Measurements from ENCODE around the gene ERC2. TPM values are rescaled to one million over a fixed set of nuclear protein-coding genes. Genes with fewer than 3 reads are reported as not detected.

Gene ERC2
- total and polyA plus RNA-seq, 8 donors = 1.2 to 4.8 (median 2.3) TPM

DNA sequence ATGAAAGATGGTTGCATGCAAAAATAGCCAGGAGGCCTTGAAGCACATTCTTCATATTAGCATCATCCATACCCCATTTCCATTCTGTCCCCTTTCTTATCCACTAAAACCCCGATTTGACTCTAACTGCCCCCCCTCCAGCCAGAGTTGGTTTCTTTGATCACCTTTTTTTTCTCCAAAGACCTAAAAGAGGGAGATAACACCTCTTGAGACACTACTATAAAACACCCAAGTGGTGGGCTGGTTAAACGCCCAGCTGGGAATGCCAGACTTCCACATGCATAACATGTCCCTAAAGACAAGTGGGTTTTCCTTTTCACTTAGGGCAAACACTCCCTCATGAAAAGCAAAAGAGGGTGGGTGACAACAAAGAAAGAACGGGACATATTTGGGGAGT lies 847.2 kb downstream of the ERC2 start:
- no peak for DNase-seq
- no peaks in the 10 kb centered on the region for H3K9me3 ChIP-seq
- H3K36me3 ChIP-seq = no peaks in the 10 kb centered on the region
- no peak for ATAC-seq
- H3K27me3 ChIP-seq = no peaks in the 10 kb centered on the region
- no peak for TF ChIP-seq CTCF (IDR thresholded peaks at IDR 0.05)
- no peak for FAIRE-seq
- no peaks in the 10 kb centered on the region for H3K4me1 ChIP-seq
- intact Hi-C loops (cut with DNase I) = no loop called here
- WGBS, 2 donors = 80 to 86% methylated on average over 3 of the region's 3 CpGs
- no peak overlapping the region for H3K4me3 ChIP-seq
- no peak overlapping the region for H3K27ac ChIP-seq

DNA sequence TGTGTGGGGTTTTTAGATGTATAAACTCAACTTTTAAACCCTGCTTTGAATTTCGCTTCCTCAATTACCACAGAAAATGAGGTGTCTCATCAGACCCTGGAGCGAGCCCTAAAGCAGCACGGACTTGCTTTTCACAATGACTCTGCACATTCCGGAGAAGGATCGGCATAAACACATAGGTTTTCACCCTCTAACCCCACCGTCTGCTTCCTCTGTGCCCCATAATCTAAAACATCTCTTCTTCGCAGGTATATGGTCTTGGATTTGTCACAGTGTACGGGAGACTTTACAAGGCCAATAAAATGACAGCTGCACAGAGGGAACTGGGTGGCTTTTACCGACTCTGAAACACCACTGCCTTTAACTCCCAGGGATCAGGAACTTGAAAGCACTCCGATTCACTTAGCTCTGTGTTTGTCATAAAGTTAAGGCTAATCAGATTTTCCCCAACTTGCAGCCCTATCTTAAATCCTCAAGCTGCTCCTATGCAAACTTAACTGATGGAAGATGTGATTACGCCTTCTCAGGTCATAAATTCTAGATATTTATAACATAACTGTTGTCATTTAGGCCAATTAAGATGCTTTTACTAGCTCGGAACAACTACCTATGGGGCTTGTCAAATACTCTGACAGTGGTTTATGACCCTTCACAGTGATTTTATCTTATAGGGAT lies 847.8 kb downstream of the ERC2 start:
- H3K27me3 ChIP-seq = no peaks in the 10 kb centered on the region
- no peak overlapping the region for H3K4me3 ChIP-seq
- no peak for TF ChIP-seq CTCF (IDR thresholded peaks at IDR 0.05)
- H3K36me3 ChIP-seq = no peaks in the 10 kb centered on the region
- WGBS, 2 donors = 79 to 85% methylated on average over 12 of the region's 12 CpGs
- no peaks in the 10 kb centered on the region for H3K4me1 ChIP-seq
- ATAC-seq (peak in 1 of 4 donors; percentile 16), DNase-seq (no peak), FAIRE-seq (no peak)
- intact Hi-C loops (cut with DNase I) = no loop called here
- H3K27ac ChIP-seq = no peak overlapping the region
- H3K9me3 ChIP-seq = no peaks in the 10 kb centered on the region

- no peak for ATAC-seq
- no peaks in the 10 kb centered on the region for H3K36me3 ChIP-seq
- H3K27me3 ChIP-seq = no peaks in the 10 kb centered on the region
- WGBS, 2 donors = 82 to 87% methylated on average over 10 of the region's 10 CpGs
- intact Hi-C loops (cut with DNase I) = no loop called here
- peaks cover 0 to 3% (median 0%) of the 10 kb centered on the region in 3 donors for H3K4me1 ChIP-seq
- H3K9me3 ChIP-seq = no peaks in the 10 kb centered on the region
- H3K27ac ChIP-seq = no peak overlapping the region
- no peak for FAIRE-seq
- no peak for DNase-seq
- TF ChIP-seq CTCF (IDR thresholded peaks at IDR 0.05) = no peak
- H3K4me3 ChIP-seq = no peak overlapping the region
Measured at GRCh38 chr3:55619046-55619808, 849.0 kb downstream of the ERC2 start.

DNA sequence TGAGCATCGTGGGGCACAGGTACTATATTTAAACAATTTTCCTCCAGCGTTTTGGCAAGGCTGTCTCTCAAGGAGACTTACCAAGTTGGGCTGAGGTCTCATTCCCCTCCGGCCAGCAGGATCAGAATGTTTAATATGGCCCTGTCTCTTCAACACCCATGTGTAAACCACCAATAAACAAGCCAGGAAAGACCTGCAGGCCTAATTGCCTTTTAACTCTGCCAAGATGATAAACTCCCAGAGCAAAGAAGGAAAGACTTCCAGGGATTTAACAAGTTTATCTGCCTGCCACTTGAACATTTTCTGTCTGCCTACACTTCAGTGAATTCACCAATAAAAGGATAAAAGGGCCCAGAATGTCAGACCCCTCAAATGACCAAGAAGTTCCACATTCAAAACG lies 850.9 kb downstream of the ERC2 start:
- no peak overlapping the region for H3K4me3 ChIP-seq
- intact Hi-C loops (cut with DNase I) = no loop called here
- WGBS, 2 donors = 74 to 75% methylated on average over 4 of the region's 4 CpGs
- H3K4me1 ChIP-seq = peaks cover 0 to 6% (median 0%) of the 10 kb centered on the region in 3 donors
- no peaks in the 10 kb centered on the region for H3K36me3 ChIP-seq
- no peak for TF ChIP-seq CTCF (IDR thresholded peaks at IDR 0.05)
- DNase-seq (no peak), FAIRE-seq (no peak), ATAC-seq (no peak)
- H3K27me3 ChIP-seq = no peaks in the 10 kb centered on the region
- H3K27ac ChIP-seq = no peak overlapping the region
- H3K9me3 ChIP-seq = no peaks in the 10 kb centered on the region

- WGBS, 2 donors = 84 to 89% methylated on average over 3 of the region's 3 CpGs
- H3K27ac ChIP-seq = no peak overlapping the region
- no peak for DNase-seq
- H3K4me1 ChIP-seq = peaks cover 0 to 11% (median 0%) of the 10 kb centered on the region in 3 donors
- intact Hi-C loops (cut with DNase I) = no loop called here
- no peak for ATAC-seq
- no peaks in the 10 kb centered on the region for H3K9me3 ChIP-seq
- no peaks in the 10 kb centered on the region for H3K27me3 ChIP-seq
- no peak overlapping the region for H3K4me3 ChIP-seq
- no peak for FAIRE-seq
- no peak for TF ChIP-seq CTCF (IDR thresholded peaks at IDR 0.05)
- H3K36me3 ChIP-seq = no peaks in the 10 kb centered on the region
Measured at GRCh38 chr3:55616803-55617202, 851.5 kb downstream of the ERC2 start.
